ENCODE data around the gene IDH1. TPM values are rescaled to one million over a fixed set of nuclear protein-coding genes. Genes with fewer than 3 reads are reported as not detected.
"Not testable (repeated sequence)": the region's sequence is repeated elsewhere in the genome, so short reads cannot be mapped to it uniquely, and the experiment has no call there.

The IDH1 gene
- total and polyA plus RNA-seq, 4 donors, result 63.7 to 160 (median 85.2) TPM

- WGBS, 2 donors, result 81 to 87% methylated on average over 2 of the region's 2 CpGs
- H3K9me3 ChIP-seq (ENCODE audit: control insufficient read depth in 4 of 4, insufficient read depth in 3 of 4, low read length in 3 of 4), result peaks cover 0 to 3% (median 0%) of the 10 kb centered on the region in 4 donors
- H3K36me3 ChIP-seq (ENCODE audit: control insufficient read depth in 4 of 4, insufficient read depth in 4 of 4, low read length in 4 of 4), result no peaks in the 10 kb centered on the region
- no peak for TF ChIP-seq CTCF (IDR thresholded peaks at IDR 0.05; ENCODE audit: control extremely low read depth, extremely low read depth)
- no peak overlapping the region for H3K9ac ChIP-seq (ENCODE audit: insufficient read depth in 1 of 2, low read length in 2 of 2)
- DNase-seq, result no peak
- H3K4me3 ChIP-seq, result no peak overlapping the region
- no peak for ATAC-seq (ENCODE audit: insufficient read depth, low FRiP score)
- no peaks in the 10 kb centered on the region for H3K27me3 ChIP-seq (ENCODE audit: control insufficient read depth in 3 of 3, insufficient read depth in 3 of 3, low read length in 2 of 3)
- H3K4me1 ChIP-seq (ENCODE audit: control insufficient read depth in 5 of 5, insufficient read depth in 5 of 5, low read length in 5 of 5), result no peaks in the 10 kb centered on the region
- no peak overlapping the region for H3K27ac ChIP-seq (ENCODE audit: low read depth in 1 of 2, low read length in 1 of 2)
Measured at GRCh38 chr2:208224802-208225201, 30.1 kb downstream of the IDH1 start.

DNA sequence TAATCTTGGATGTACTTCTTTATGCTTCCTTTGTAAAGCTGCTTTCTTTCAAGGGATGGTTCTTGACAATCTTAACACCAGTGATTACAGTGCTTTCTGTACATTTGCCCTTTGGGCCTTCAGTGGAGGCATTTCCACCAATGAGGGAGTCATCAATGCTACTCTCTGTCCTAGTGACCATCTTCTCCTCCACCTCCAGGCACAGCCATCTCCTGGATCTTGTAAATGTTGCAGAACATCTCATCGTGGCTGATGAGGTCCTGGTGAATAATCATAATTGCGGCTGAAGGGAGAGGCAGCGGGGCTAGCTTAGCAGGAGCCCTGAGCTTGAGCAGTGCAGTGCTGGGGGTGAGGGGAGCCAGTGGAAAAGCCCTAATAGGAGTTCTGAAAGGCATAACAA lies 32.5 kb downstream of the IDH1 start:
- Histone ChIP-seq H3K27me3 (ENCODE audit: control insufficient read depth in 3 of 3, insufficient read depth in 3 of 3, low read length in 2 of 3) (no peaks in the 10 kb centered on the region), H3K36me3 (ENCODE audit: control insufficient read depth in 4 of 4, insufficient read depth in 4 of 4, low read length in 4 of 4) (no peaks in the 10 kb centered on the region), H3K9me3 (ENCODE audit: control insufficient read depth in 4 of 4, insufficient read depth in 3 of 4, low read length in 3 of 4) (peaks cover 0 to 4% (median 0%) of the 10 kb centered on the region in 4 donors), H3K4me1 (ENCODE audit: control insufficient read depth in 5 of 5, insufficient read depth in 5 of 5, low read length in 5 of 5) (no peaks in the 10 kb centered on the region), H3K4me3 (no peak overlapping the region), H3K9ac (ENCODE audit: insufficient read depth in 1 of 2, low read length in 2 of 2) (no peak overlapping the region), H3K27ac (ENCODE audit: low read depth in 1 of 2, low read length in 1 of 2) (no peak overlapping the region)
- no peak for TF ChIP-seq CTCF (IDR thresholded peaks at IDR 0.05; ENCODE audit: control extremely low read depth, extremely low read depth)
- no peak for ATAC-seq (ENCODE audit: insufficient read depth, low FRiP score)
- 92% methylated on average over 3 of the region's 3 CpGs for WGBS, 2 donors
- DNase-seq, result no peak

- not testable (repeated sequence) for DNase-seq; H3K27ac ChIP-seq (ENCODE audit: low read depth in 1 of 2, low read length in 1 of 2); H3K4me3 ChIP-seq; H3K27me3 ChIP-seq (ENCODE audit: control insufficient read depth in 3 of 3, insufficient read depth in 3 of 3, low read length in 2 of 3); H3K4me1 ChIP-seq (ENCODE audit: control insufficient read depth in 5 of 5, insufficient read depth in 5 of 5, low read length in 5 of 5); H3K36me3 ChIP-seq (ENCODE audit: control insufficient read depth in 4 of 4, insufficient read depth in 4 of 4, low read length in 4 of 4); ATAC-seq (ENCODE audit: insufficient read depth, low FRiP score); H3K9me3 ChIP-seq (ENCODE audit: control insufficient read depth in 4 of 4, insufficient read depth in 3 of 4, low read length in 3 of 4); H3K9ac ChIP-seq (ENCODE audit: insufficient read depth in 1 of 2, low read length in 2 of 2)
- WGBS, 2 donors, result 89 to 90% methylated on average over 3 of the region's 3 CpGs
Measured at GRCh38 chr2:208221873-208222272, 33.0 kb downstream of the IDH1 start.

DNA sequence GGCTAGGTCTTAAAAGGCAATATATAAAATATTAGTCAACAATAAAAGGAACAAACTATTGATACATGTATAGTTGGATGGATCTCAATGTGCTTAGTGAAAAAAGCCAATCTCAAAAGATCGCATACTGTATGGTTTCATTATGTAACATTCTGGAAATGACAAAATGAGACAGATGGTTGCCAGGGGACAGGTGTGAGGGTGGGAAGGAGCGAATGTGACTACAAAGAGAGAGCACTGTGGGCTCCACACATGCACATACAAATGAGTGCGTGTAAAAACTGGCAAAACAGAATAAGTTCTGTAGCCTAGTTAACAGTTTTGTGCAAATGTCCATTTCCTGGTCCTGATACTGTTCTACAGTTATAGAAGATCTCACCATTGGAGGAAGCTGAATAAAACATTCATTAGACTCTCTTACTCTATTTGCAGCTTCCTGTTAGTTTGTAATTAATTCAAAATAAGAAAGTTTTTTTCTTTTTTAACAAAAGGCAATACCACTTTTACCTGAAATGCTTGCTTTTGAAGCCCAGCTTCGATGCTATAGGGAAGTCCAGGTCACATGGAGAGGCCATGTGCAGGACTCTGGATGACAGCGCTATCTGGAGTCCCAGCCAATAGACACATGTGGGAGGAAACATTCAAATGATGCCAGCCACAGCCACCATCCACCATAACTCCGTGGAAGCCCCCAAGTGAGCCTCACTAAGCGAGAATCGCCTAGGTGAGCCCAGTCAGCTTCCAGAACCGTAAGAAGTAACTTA lies 44.0 kb downstream of the IDH1 start:
- Histone ChIP-seq H3K27ac (ENCODE audit: low read depth in 1 of 2, low read length in 1 of 2) (no peak overlapping the region), H3K9me3 (ENCODE audit: control insufficient read depth in 4 of 4, insufficient read depth in 3 of 4, low read length in 3 of 4) (no peaks in the 10 kb centered on the region), H3K4me3 (no peak overlapping the region), H3K27me3 (ENCODE audit: control insufficient read depth in 3 of 3, insufficient read depth in 3 of 3, low read length in 2 of 3) (no peaks in the 10 kb centered on the region), H3K36me3 (ENCODE audit: control insufficient read depth in 4 of 4, insufficient read depth in 4 of 4, low read length in 4 of 4) (no peaks in the 10 kb centered on the region), H3K4me1 (ENCODE audit: control insufficient read depth in 5 of 5, insufficient read depth in 5 of 5, low read length in 5 of 5) (peaks cover 0 to 3% (median 0%) of the 10 kb centered on the region in 5 donors), H3K9ac (ENCODE audit: insufficient read depth in 1 of 2, low read length in 2 of 2) (no peak overlapping the region)
- no peak for TF ChIP-seq CTCF (IDR thresholded peaks at IDR 0.05; ENCODE audit: control extremely low read depth, extremely low read depth)
- DNase-seq (no peak), ATAC-seq (ENCODE audit: insufficient read depth, low FRiP score) (no peak)
- WGBS, 2 donors, result 90 to 92% methylated on average over 9 of the region's 9 CpGs
